PC-3 (cell line): ENCODE measurements around the gene CMSS1. TPM values are rescaled to one million over a fixed set of nuclear protein-coding genes. Genes with fewer than 3 reads are reported as not detected.

Experiments used
- ATAC-seq: fragments of 200-7000 bp; cut with Tn5 transposase; 2 replicates; pipeline ENCODE4 v1.9.1; 2020; ENCODE audit warnings: mild to moderate bottlenecking, moderate library complexity
- BruUV-seq: library from RNA; stranded (reverse); fragments of 400-500 nt; replicated peaks from 2 replicates; lab custom pipeline; 2021; lab: Mats Ljungman, UMichigan
- CTCF ChIA-PET: fragments of 300-600 bp; sonication (Branson Sonifier 250); formaldehyde crosslinking; loops from one replicate; lab custom pipeline; 2022; ENCODE audit warnings: antibody characterized with exemption; lab: Charles Lee
- POLR2A ChIA-PET: fragments of 300-600 bp; sonication (Branson Sonifier 250); formaldehyde crosslinking; loops from one replicate; lab custom pipeline; 2022; ENCODE audit warnings: antibody characterized with exemption; ENCODE audit not compliant: unreplicated experiment; lab: Charles Lee
- DNase-seq: peaks from one replicate; pipeline ENCODE4 v3.0.0-alpha.2; 2015
- H2AFZ ChIP-seq: fragments of 300-600 bp; sonication (generic); 2 replicates; pipeline ENCODE4 v1.6.0; 2016; ENCODE audit warnings: antibody characterized with exemption, low read length
- H3F3A ChIP-seq: fragments of 300-600 bp; sonication (generic); one replicate; pipeline ENCODE4 v1.6.0; 2017; ENCODE audit warnings: antibody characterized with exemption, low read length, control low read depth, mild to moderate bottlenecking; ENCODE audit not compliant: unreplicated experiment
- H3K27ac ChIP-seq: fragments of 300-600 bp; sonication (generic); 2 replicates; pipeline ENCODE4 v1.5.1; 2016; ENCODE audit warnings: mild to moderate bottlenecking, low read length
- H3K27me3 ChIP-seq: fragments of 300-600 bp; sonication (generic); 2 replicates; pipeline ENCODE4 v1.6.1; 2016; ENCODE audit warnings: low read length, mixed read lengths
- H3K36me3 ChIP-seq: fragments of 300-600 bp; sonication (generic); 2 replicates; pipeline ENCODE4 v1.6.1; 2016; ENCODE audit warnings: low read depth, mixed run types, low read length, mixed read lengths
- H3K4me1 ChIP-seq: fragments of 300-600 bp; sonication (generic); 2 replicates; pipeline ENCODE4 v1.5.1; 2016; ENCODE audit warnings: low read length; ENCODE audit not compliant: insufficient read depth
- H3K4me2 ChIP-seq: fragments of 300-600 bp; sonication (generic); 2 replicates; pipeline ENCODE4 v1.6.0; 2016; ENCODE audit warnings: low read length
- H3K4me3 ChIP-seq: fragments of 300-600 bp; sonication (generic); 2 replicates; pipeline ENCODE4 v1.5.1; 2016; ENCODE audit warnings: mild to moderate bottlenecking, low read length, mixed read lengths
- H3K79me2 ChIP-seq: fragments of 300-600 bp; sonication (generic); 2 replicates; pipeline ENCODE4 v1.6.1; 2017; ENCODE audit warnings: low read length, mixed read lengths
- H3K9ac ChIP-seq: fragments of 300-600 bp; sonication (generic); 2 replicates; pipeline ENCODE4 v1.6.0; 2016; ENCODE audit warnings: mild to moderate bottlenecking, low read length
- H3K9me2 ChIP-seq: fragments of 300-600 bp; sonication (generic); replicated peaks from 2 replicates; pipeline ENCODE4 v1.6.1; 2016; ENCODE audit warnings: mixed run types, low read length, mixed read lengths
- H3K9me3 ChIP-seq: fragments of 300-600 bp; sonication (generic); 2 replicates; pipeline ENCODE4 v1.6.1; 2016; ENCODE audit warnings: low read length, mixed read lengths
- H4K20me1 ChIP-seq: fragments of 300-600 bp; sonication (generic); 2 replicates; pipeline ENCODE4 v1.6.1; 2016; ENCODE audit warnings: low read length, mixed read lengths
- EZH2 ChIP-seq: fragments of 300-600 bp; sonication (generic); IDR thresholded peaks from one replicate; pipeline ENCODE4 v1.6.1; 2017; ENCODE audit warnings: antibody characterized with exemption, mild to moderate bottlenecking, low read length; ENCODE audit not compliant: unreplicated experiment
- EZH2phosphoT487 ChIP-seq: fragments of 300-600 bp; sonication (generic); IDR thresholded peaks from 2 replicates; pipeline ENCODE4 v1.6.1; 2018; ENCODE audit warnings: mild to moderate bottlenecking, antibody characterized with exemption, low read length, borderline replicate concordance
- intact Hi-C: fragments of 100-400 bp; cut with micrococcal nuclease; formaldehyde crosslinking; loops from 2 replicates; pipeline ENCODE4 v1.9.0; 2023
- total RNA-seq: library from RNA; depleted of rRNA; stranded (reverse); fragments of >200 nt; gene quantifications from 2 replicates; pipeline ENCODE4 v1.2.3, GENCODE V29; 2014
- TF ChIP-seq, protein P1 (sequence below): fragments of 300-600 bp; sonication (generic); conservative IDR thresholded peaks from 2 replicates; pipeline ENCODE4 v1.5.1; 2017; ENCODE audit warnings: antibody characterized with exemption, low read depth, mild to moderate bottlenecking, low read length

CMSS1 gene
- total RNA-seq, 1 experiment from 2014 or later: 63.1 TPM

GRCh38 chr3:100002599-100003350 lies 185.1 kb downstream of the CMSS1 start:
- no peaks in the 10 kb centered on the region for H3K36me3 ChIP-seq
- POLR2A ChIA-PET: interaction anchor here (0.6 kb wide), 1 partner anchor 156 kb away, joined by 4 read pairs; no protein-coding TSS in a partner anchor
- CTCF ChIA-PET: no interaction called here
- intact Hi-C loops: loop anchor here (2.0 kb wide), 1 partner anchor 44 kb away; no protein-coding TSS in a partner anchor
- DNase-seq: peak; percentile 91
- no peaks in the 10 kb centered on the region for H3F3A ChIP-seq
- no peak overlapping the region for H3K4me3 ChIP-seq
- H3K27ac ChIP-seq: 0 out of 2 replicates have a peak overlapping the region, but pooled peaks have one; percentile 9
- H3K9me2 ChIP-seq: no peaks in the 10 kb centered on the region
- peak overlapping the region; percentile 37 for H3K4me2 ChIP-seq
- H3K9ac ChIP-seq: no peak overlapping the region
- peak; percentile 89 for ATAC-seq
- H3K9me3 ChIP-seq: no peaks in the 10 kb centered on the region
- BruUV-seq: no TSS peak
- H3K79me2 ChIP-seq: peaks cover 12% of the 10 kb centered on the region; the same call in 1 of the 2 replicates
- H4K20me1 ChIP-seq: no peaks in the 10 kb centered on the region
- no peak overlapping the region for H2AFZ ChIP-seq
- H3K27me3 ChIP-seq: no peaks in the 10 kb centered on the region
- H3K4me1 ChIP-seq: peaks cover 39% of the 10 kb centered on the region
- TF ChIP-seq EZH2 (no peak), EZH2phosphoT487 (no peak)
- TF ChIP-seq, protein P1, sequence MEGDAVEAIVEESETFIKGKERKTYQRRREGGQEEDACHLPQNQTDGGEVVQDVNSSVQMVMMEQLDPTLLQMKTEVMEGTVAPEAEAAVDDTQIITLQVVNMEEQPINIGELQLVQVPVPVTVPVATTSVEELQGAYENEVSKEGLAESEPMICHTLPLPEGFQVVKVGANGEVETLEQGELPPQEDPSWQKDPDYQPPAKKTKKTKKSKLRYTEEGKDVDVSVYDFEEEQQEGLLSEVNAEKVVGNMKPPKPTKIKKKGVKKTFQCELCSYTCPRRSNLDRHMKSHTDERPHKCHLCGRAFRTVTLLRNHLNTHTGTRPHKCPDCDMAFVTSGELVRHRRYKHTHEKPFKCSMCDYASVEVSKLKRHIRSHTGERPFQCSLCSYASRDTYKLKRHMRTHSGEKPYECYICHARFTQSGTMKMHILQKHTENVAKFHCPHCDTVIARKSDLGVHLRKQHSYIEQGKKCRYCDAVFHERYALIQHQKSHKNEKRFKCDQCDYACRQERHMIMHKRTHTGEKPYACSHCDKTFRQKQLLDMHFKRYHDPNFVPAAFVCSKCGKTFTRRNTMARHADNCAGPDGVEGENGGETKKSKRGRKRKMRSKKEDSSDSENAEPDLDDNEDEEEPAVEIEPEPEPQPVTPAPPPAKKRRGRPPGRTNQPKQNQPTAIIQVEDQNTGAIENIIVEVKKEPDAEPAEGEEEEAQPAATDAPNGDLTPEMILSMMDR: no peak

GRCh38 chr3:100003609-100004503 lies 186.2 kb downstream of the CMSS1 start:
- ChIA-PET POLR2A (no interaction called here), CTCF (no interaction called here)
- Histone ChIP-seq H3K27ac (no peak overlapping the region), H3K9me2 (no peaks in the 10 kb centered on the region), H3K9me3 (no peaks in the 10 kb centered on the region), H3K36me3 (no peaks in the 10 kb centered on the region), H3K4me1 (peaks cover 39% of the 10 kb centered on the region), H3K27me3 (no peaks in the 10 kb centered on the region), H3K79me2 (peaks cover 12% of the 10 kb centered on the region; the same call in 1 of the 2 replicates), H2AFZ (no peak overlapping the region), H3K4me2 (peak overlapping the region; percentile 37), H4K20me1 (no peaks in the 10 kb centered on the region), H3K9ac (no peak overlapping the region), H3F3A (no peaks in the 10 kb centered on the region), H3K4me3 (no peak overlapping the region)
- no TSS peak for BruUV-seq
- intact Hi-C loops: loop anchor here (2.0 kb wide), 1 partner anchor 43 kb away; no protein-coding TSS in a partner anchor
- ATAC-seq: no peak
- DNase-seq: no peak
- TF ChIP-seq EZH2 (no peak), EZH2phosphoT487 (no peak)
- TF ChIP-seq, protein P1: no peak
